A549 (cell line): ENCODE data around the gene GABRA4.

ENCODE experiments used
- CTCF ChIP-seq: fragments of >200 bp; sonication (Bioruptor Twin); formaldehyde crosslinking; IDR thresholded peaks from 3 replicates; pipeline ENCODE4 v1.5.1; 2016
- EP300 ChIP-seq, 2 experiments: fragments of >200 bp; sonication (Bioruptor Twin); formaldehyde crosslinking; IDR thresholded peaks; 2 replicates in 1 of 2; 3 replicates in 1 of 2; pipeline ENCODE4 v1.6.1; 2016 to 2017
- ESRRA ChIP-seq: fragments of 150-350 bp; IDR thresholded peaks from 2 replicates; pipeline ENCODE4 v1.6.1; 2014; ENCODE audit warnings: mild to moderate bottlenecking, low read length, borderline replicate concordance
- HDAC2 ChIP-seq: fragments of 200-600 bp; sonication (generic); IDR thresholded peaks from 2 replicates; pipeline ENCODE4 v1.6.1; 2016
- JUN ChIP-seq, 2 experiments: fragments of >200 bp; sonication (Bioruptor Twin); formaldehyde crosslinking; IDR thresholded peaks; 2 replicates in 1 of 2; 3 replicates in 1 of 2; pipeline ENCODE4 v1.6.1; 2016 to 2017
- MAFK ChIP-seq: fragments of 450-650 bp; IDR thresholded peaks from 2 replicates; pipeline ENCODE4 v1.6.1; 2014; ENCODE audit not compliant: partially characterized antibody
- MAX ChIP-seq: IDR thresholded peaks from 2 replicates; pipeline ENCODE4 v1.6.1; 2012
- MAZ ChIP-seq: fragments of 150-350 bp; IDR thresholded peaks from 2 replicates; pipeline ENCODE4 v1.6.1; 2014; ENCODE audit warnings: antibody characterized with exemption, low read depth, low read length, borderline replicate concordance
- POLR2A ChIP-seq: IDR thresholded peaks from 2 replicates; pipeline ENCODE4 v1.6.1; 2012; ENCODE audit warnings: mild to moderate bottlenecking, low read length
- REST ChIP-seq: fragments of 200-600 bp; sonication (generic); IDR thresholded peaks from 2 replicates; pipeline ENCODE4 v1.6.1; 2016; ENCODE audit warnings: antibody characterized with exemption, mild to moderate bottlenecking, moderate library complexity
- ZSCAN20 ChIP-seq: fragments of 250-450 bp; sonication (Bioruptor Pico); IDR thresholded peaks from 2 replicates; pipeline ENCODE4 v1.8.0; 2022; ENCODE audit warnings: mild to moderate bottlenecking, moderate library complexity

GRCh38 chr4:46870411-46870810 lies 123.0 kb downstream of the GABRA4 start:
- TF ChIP-seq POLR2A (no peak), CTCF (no peak), HDAC2 (no peak), REST (no peak), JUN (IDR thresholded peaks at IDR 0.05) (no peak), MAZ (no peak), MAX (no peak), MAFK (no peak), ZSCAN20 (CRISPR knock-in tag) (no peak), ESRRA (no peak), EP300 (IDR thresholded peaks at IDR 0.05) (no peak)
